ENCODE data around the gene USP17L24.
"Not testable (repeated sequence)": the region's sequence is repeated elsewhere in the genome, so short reads cannot be mapped to it uniquely, and the experiment has no call there.

The USP17L24 gene

GRCh38 chr4:9324865-9325264 is at the start of gene USP17L24:
USP17L24 (plus strand) TSS chr4:9325165; CDS start chr4:9325165, 0 bp downstream.
- H3K9ac ChIP-seq (ENCODE audit: low read length); H3K4me3 ChIP-seq (ENCODE audit: low read length); H3K4me1 ChIP-seq (ENCODE audit: control insufficient read depth, insufficient read depth, low read length); H3K36me3 ChIP-seq (ENCODE audit: control insufficient read depth, insufficient read depth, low read length); H3K9me3 ChIP-seq (ENCODE audit: control insufficient read depth, low read length); H3K27me3 ChIP-seq (ENCODE audit: control insufficient read depth, insufficient read depth, low read length): not testable (repeated sequence)

- H3K27me3 ChIP-seq (ENCODE audit: control insufficient read depth, insufficient read depth, low read length); H3K36me3 ChIP-seq (ENCODE audit: control insufficient read depth, insufficient read depth, low read length); H3K4me3 ChIP-seq (ENCODE audit: low read length); H3K9ac ChIP-seq (ENCODE audit: low read length); H3K4me1 ChIP-seq (ENCODE audit: control insufficient read depth, insufficient read depth, low read length); H3K9me3 ChIP-seq (ENCODE audit: control insufficient read depth, low read length): not testable (repeated sequence)
Observed at GRCh38 chr4:9324191-9324590, 774 bp upstream of the USP17L24 start.

- not testable (repeated sequence) for H3K9ac ChIP-seq (ENCODE audit: low read length); H3K4me1 ChIP-seq (ENCODE audit: control insufficient read depth, insufficient read depth, low read length); H3K9me3 ChIP-seq (ENCODE audit: control insufficient read depth, low read length); H3K36me3 ChIP-seq (ENCODE audit: control insufficient read depth, insufficient read depth, low read length); H3K27me3 ChIP-seq (ENCODE audit: control insufficient read depth, insufficient read depth, low read length); H3K4me3 ChIP-seq (ENCODE audit: low read length)
Observed at GRCh38 chr4:9329611-9330010, 4.6 kb downstream of the USP17L24 start, which contains the start of gene USP17L25. USP17L25 (plus strand) TSS chr4:9329911; CDS start chr4:9329911, 0 bp downstream.

GRCh38 chr4:9334358-9334757 is 9.4 kb downstream of the USP17L24 start, which contains the start of gene USP17L26:
USP17L26 (plus strand) TSS chr4:9334658; CDS start chr4:9334658, 0 bp downstream.
- not testable (repeated sequence) for H3K9ac ChIP-seq (ENCODE audit: low read length); H3K9me3 ChIP-seq (ENCODE audit: control insufficient read depth, low read length)

GRCh38 chr4:9339103-9339502 is 14.1 kb downstream of the USP17L24 start, which contains the start of gene USP17L5:
USP17L5 (plus strand) TSS chr4:9339403; CDS start chr4:9339403, 0 bp downstream.
- H3K36me3 ChIP-seq (ENCODE audit: control insufficient read depth, insufficient read depth, low read length); H3K9me3 ChIP-seq (ENCODE audit: control insufficient read depth, low read length); H3K27me3 ChIP-seq (ENCODE audit: control insufficient read depth, insufficient read depth, low read length); H3K4me3 ChIP-seq (ENCODE audit: low read length); H3K4me1 ChIP-seq (ENCODE audit: control insufficient read depth, insufficient read depth, low read length); H3K9ac ChIP-seq (ENCODE audit: low read length): not testable (repeated sequence)

More at GRCh38 chr4:9334358-9334757, 9.4 kb downstream of the USP17L24 start, which contains the start of gene USP17L26:
- not testable (repeated sequence) for H3K4me1 ChIP-seq (ENCODE audit: control insufficient read depth, insufficient read depth, low read length); H3K36me3 ChIP-seq (ENCODE audit: control insufficient read depth, insufficient read depth, low read length); H3K4me3 ChIP-seq (ENCODE audit: low read length); H3K27me3 ChIP-seq (ENCODE audit: control insufficient read depth, insufficient read depth, low read length)

- not testable (repeated sequence) for H3K9ac ChIP-seq (ENCODE audit: low read length); H3K27me3 ChIP-seq (ENCODE audit: control insufficient read depth, insufficient read depth, low read length); H3K9me3 ChIP-seq (ENCODE audit: control insufficient read depth, low read length); H3K36me3 ChIP-seq (ENCODE audit: control insufficient read depth, insufficient read depth, low read length); H3K4me3 ChIP-seq (ENCODE audit: low read length); H3K4me1 ChIP-seq (ENCODE audit: control insufficient read depth, insufficient read depth, low read length)
Observed at GRCh38 chr4:9343848-9344247, 18.9 kb downstream of the USP17L24 start, which contains the start of gene USP17L27. USP17L27 (plus strand) TSS chr4:9344148; CDS start chr4:9344148, 0 bp downstream.

GRCh38 chr4:9348593-9348992 is 23.6 kb downstream of the USP17L24 start, which contains the start of gene USP17L28:
USP17L28 (plus strand) TSS chr4:9348893; CDS start chr4:9348893, 0 bp downstream.
- H3K9ac ChIP-seq (ENCODE audit: low read length); H3K9me3 ChIP-seq (ENCODE audit: control insufficient read depth, low read length); H3K4me3 ChIP-seq (ENCODE audit: low read length); H3K27me3 ChIP-seq (ENCODE audit: control insufficient read depth, insufficient read depth, low read length); H3K4me1 ChIP-seq (ENCODE audit: control insufficient read depth, insufficient read depth, low read length); H3K36me3 ChIP-seq (ENCODE audit: control insufficient read depth, insufficient read depth, low read length): not testable (repeated sequence)

GRCh38 chr4:9350866-9351265 is 25.9 kb downstream of the USP17L24 start:
- not testable (repeated sequence) for H3K9ac ChIP-seq (ENCODE audit: low read length); H3K36me3 ChIP-seq (ENCODE audit: control insufficient read depth, insufficient read depth, low read length); H3K4me1 ChIP-seq (ENCODE audit: control insufficient read depth, insufficient read depth, low read length); H3K9me3 ChIP-seq (ENCODE audit: control insufficient read depth, low read length); H3K4me3 ChIP-seq (ENCODE audit: low read length); H3K27me3 ChIP-seq (ENCODE audit: control insufficient read depth, insufficient read depth, low read length)

- not testable (repeated sequence) for H3K4me3 ChIP-seq (ENCODE audit: low read length); H3K4me1 ChIP-seq (ENCODE audit: control insufficient read depth, insufficient read depth, low read length); H3K9me3 ChIP-seq (ENCODE audit: control insufficient read depth, low read length); H3K9ac ChIP-seq (ENCODE audit: low read length); H3K27me3 ChIP-seq (ENCODE audit: control insufficient read depth, insufficient read depth, low read length); H3K36me3 ChIP-seq (ENCODE audit: control insufficient read depth, insufficient read depth, low read length)
Observed at GRCh38 chr4:9353338-9353737, 28.4 kb downstream of the USP17L24 start, which contains the start of gene USP17L29. USP17L29 (plus strand) TSS chr4:9353638; CDS start chr4:9353638, 0 bp downstream.

GRCh38 chr4:9362829-9363228 is 37.9 kb downstream of the USP17L24 start, which contains the start of gene USP17L30:
USP17L30 (plus strand) TSS chr4:9363129; CDS start chr4:9363129, 0 bp downstream.
- not testable (repeated sequence) for H3K4me1 ChIP-seq (ENCODE audit: control insufficient read depth, insufficient read depth, low read length); H3K9ac ChIP-seq (ENCODE audit: low read length); H3K27me3 ChIP-seq (ENCODE audit: control insufficient read depth, insufficient read depth, low read length); H3K4me3 ChIP-seq (ENCODE audit: low read length); H3K9me3 ChIP-seq (ENCODE audit: control insufficient read depth, low read length); H3K36me3 ChIP-seq (ENCODE audit: control insufficient read depth, insufficient read depth, low read length)

Data from mucosa of stomach (tissue), 1 donor.